GM18507 (cell line): ENCODE measurements around the gene CAMTA1.

Experiments
- DNase-seq: peaks from one replicate; pipeline ENCODE4 v3.0.0; 2011; ENCODE audit warnings: low read depth; ENCODE audit not compliant: insufficient read length; ENCODE audit errors: extremely low spot score
- FAIRE-seq: peaks from 2 replicates; lab custom pipeline; 2011; peaks lifted over from hg19 to GRCh38; lab: Jason Lieb, UNC

CAMTA1 gene

DNA sequence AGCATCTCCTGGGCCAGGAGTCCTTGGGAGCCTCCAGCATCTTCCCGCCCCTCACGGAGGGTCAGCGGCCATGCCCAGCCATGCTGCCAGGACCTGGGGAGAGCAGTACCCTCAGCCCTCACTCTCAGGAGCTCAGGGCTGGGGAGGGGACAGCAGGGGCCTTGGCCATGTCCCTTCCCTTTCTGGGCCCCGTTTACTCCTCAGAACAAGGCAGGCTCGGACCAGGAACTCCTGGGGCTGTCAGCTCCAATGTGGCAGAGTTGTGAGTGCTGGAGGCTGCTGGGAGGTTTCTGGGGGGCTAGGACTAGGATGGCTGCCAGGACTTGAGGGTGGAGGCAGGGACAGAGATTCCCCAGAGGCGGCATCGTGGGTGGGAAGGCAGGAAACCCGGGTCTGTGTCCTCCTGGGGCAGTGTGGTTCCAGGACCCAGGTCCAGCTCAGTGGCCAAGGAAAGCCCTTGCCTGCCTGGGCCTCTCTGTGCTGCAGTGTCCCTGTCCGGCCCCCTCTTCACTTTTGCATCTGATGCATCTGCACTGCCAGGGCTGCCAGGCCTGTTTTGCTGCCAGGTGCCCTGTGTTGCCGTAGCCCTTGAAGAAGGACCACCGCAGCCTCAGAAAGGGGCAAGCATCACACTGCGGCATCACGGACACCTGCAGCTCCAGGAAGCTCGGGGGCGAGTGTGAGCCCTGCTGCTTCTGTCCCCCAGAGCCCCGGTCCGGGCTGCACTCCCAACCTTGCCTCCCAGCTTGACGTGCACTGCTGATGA lies 223.9 kb downstream of the CAMTA1 start:
- DNase-seq, result no peak
- no peak for FAIRE-seq

DNA sequence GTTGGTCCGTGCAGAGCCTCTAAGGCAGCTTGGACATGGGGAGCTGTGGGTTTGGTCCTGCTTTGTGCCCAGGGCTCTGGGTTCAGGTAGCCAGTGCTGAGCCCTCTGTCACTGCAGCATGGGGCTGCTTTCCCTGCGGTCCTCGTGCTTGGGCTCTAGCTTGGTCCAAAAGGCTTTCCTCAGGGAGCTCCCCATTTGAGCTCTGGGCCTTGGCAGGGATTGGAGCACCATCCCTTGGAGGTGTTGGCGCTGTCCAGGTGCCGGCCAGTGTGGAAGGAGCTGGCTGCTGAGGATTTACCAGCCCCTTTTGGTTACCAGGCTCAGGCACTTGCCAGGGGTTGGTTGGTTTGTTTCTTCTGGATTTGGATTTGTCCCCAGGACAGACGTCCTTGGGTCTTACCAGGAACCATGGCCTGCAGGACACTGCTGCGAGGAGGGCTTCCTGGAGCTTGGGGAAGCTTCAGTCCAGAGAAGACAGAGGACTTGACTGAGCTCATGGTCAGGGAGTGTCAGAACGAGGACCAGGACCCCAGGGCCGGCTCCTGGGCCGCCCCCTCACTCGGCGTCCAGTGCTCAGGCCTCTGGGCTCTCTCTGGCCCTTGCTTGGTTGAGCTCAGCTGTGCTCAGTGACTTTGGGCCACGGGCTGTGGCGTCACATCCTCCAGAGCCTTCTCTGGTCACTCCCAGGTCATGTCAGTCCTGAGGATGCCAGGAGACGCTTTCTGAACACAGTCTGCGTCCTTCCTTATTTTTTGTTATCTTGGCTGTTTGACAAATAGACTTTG lies 224.7 kb downstream of the CAMTA1 start:
- DNase-seq (no peak), FAIRE-seq (no peak)

DNA sequence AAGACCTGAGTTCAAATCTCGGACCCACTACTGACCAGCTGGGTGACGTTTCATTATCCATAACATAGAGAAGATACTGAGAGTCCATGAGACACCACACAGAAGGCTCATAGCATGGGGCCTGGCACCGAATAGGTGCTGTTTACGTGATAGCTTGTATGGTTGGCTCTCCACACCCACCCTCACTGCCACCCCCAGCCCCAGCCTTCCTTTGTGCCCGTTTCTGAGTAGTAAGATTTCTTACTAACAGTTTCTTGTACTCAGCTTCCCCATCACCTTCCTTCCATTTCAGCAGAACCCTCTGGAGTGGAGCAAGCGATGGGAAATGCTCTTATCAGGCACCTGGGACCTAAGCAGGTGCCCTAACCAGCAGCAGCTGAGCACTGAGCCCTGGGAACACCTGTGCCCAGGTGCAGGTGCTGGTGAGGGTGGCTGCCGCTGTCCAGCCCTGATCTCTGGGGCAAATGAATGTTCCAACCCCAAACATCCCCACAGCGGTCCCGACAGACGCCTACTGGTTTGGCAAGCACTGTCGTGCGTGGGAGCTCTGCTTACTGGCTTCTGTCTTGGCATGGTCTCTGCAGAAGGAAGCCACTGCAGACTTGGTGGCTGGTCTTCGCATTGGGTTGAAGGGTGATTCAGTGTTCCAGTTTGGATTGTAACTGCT lies 225.4 kb downstream of the CAMTA1 start:
- DNase-seq, result no peak
- no peak for FAIRE-seq

DNA sequence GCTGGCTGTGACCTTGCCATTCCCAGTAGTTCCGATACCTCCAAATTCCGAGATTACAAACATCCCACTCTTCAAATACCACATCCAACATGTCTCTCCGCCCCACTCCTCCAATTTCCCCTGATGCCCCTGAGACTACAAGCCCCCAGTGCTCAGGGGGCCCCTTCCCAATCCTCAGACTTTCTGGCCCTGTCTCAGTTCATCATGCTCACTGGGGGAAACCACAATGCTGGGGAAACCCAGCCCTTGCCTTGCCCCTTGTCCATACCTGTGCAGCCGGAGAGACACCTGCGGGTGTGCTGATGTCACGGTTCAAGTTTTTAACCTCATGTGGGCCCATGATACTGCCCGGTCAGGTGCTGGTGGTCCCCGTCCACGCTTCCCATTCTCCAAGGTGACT lies 226.6 kb downstream of the CAMTA1 start:
- DNase-seq (no peak), FAIRE-seq (no peak)

DNA sequence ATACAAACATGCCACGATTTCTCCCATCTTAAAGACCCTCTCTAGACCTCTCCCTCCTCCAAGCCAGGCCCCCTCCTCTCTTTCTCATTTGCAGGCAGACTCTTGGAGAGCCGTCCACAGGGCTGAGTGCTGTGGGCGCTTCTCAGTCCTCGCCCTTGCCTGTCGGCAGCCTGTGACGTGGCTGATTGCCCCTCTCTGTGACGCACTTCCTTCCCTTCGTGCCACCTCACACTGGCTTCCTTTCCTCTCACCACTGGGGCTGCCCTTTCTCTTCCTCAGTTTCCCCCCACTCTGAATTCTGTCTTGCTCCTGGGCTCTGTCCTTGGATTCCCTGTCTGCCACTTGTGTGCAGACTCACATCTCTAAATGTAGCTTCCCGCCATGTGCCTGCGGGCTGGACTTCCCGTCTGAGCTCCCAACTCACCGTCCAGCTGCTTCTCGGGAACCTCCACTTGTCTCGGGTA lies 227.2 kb downstream of the CAMTA1 start:
- DNase-seq (no peak), FAIRE-seq (no peak)

DNA sequence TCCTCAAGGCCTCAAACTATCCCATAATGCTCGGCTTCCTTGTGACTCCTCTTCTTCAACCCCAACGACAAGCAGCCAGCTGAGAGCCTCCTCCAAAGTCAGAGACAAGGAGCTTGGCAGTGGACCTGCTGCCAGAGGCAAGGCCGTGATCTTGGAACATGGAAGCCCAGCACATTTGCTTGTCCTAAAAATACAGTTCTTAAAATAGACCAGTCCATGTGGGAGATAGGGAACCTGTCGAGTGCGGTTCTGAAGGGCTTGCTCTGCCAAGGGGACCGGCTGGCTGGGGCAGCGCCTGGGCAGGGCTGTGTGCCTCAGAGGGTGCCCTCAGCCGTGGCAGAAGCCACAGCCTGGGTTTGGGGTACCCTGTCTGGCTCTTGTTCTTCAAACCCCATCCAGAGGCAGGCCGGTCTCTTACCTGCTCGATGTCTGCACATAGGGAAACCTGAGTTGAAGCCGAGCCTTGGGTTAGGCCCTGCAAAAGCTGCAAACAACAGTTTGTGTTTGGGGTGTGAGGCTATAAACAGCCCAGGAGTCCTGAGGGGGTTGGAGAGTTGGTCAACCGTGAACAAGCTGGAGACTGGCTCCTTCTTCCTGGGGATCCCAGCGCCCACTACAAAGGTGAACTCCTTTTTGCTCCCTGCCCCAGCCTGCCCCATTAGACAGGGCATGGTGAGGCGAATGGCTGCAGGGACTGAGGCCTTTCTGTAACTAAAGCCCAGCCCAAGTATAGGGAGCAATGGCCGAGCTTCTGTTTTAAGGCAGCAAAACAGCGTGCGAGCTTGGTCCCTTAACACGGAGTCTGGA lies 228.8 kb downstream of the CAMTA1 start:
- FAIRE-seq (no peak), DNase-seq (no peak)

DNA sequence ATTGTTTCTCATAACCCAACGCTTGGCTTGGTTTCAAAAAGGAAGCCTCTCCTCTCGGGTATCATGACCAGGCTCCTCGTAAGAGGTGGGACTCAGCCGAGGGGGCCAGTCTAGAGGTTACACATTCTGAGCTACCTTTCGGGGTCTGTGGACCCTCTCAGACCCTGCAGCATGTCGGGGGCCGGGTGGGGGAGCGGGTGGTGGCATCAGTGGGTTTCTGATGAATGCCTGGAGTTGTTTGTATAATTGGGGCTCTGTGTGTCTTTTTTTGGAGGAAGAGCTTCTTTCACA lies 229.3 kb downstream of the CAMTA1 start:
- no peak for FAIRE-seq

DNA sequence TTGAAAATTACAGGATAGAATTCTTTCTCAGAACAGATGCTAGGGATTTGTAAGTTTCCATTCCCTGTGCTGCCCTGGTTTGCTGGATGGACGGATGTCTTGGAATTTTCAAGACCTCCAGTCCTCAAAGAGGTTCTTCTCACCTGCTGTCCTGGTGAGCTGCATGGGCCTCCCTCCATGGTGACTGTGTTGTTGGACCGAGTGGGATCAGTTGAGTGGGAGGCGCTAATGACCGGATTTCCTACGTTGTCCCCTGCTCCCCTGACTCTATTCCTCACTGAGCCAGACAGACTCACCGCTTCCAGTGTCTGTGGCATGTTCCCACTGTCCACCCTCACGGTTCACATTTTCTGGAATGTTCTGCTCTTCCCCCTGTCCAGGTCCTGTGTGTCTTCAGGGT lies 229.8 kb downstream of the CAMTA1 start:
- no peak for DNase-seq
- no peak for FAIRE-seq

More for the DNA sequence above, 229.3 kb downstream of the CAMTA1 start:
- no peak for DNase-seq

DNA sequence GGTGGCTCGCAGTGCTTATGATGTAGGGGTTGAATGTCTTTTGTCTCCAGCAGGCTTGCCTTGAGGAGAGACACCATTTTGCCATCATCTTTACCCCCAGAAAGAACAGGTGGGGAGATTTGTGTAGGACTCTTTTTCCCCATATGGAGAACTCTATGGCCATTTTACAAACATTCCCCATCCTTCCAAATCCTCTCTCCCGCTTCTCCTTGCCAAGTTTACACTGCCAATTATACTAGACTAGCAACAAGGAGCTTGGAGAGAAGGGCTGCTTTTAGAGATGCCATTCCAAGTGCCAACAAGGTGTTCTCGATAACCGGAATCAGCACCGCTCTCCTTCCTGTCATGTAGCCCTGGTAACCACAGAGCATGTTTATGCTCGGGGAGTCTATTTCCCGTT lies 233.1 kb downstream of the CAMTA1 start:
- no peak for FAIRE-seq
- no peak for DNase-seq

DNA sequence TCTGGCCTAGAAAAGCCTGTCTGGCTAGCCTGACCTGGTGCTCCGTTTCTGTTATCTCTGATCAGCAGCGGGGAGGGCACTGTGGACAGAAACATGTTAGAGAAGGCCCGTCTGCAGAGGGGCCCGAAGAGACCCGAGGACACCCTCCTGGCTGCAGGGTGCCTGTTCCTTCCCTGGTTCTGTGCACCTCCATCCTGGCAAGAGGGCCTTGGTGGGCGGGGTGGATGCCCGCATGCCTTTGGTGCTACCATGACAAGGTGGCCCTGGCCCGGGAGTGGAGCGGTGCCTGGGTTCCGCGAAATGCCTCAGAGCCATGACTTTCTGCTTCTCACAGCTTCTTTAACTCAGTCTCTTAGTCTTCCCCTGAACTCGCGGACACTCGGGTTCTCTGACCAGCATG lies 233.6 kb downstream of the CAMTA1 start:
- FAIRE-seq (no peak), DNase-seq (no peak)

DNA sequence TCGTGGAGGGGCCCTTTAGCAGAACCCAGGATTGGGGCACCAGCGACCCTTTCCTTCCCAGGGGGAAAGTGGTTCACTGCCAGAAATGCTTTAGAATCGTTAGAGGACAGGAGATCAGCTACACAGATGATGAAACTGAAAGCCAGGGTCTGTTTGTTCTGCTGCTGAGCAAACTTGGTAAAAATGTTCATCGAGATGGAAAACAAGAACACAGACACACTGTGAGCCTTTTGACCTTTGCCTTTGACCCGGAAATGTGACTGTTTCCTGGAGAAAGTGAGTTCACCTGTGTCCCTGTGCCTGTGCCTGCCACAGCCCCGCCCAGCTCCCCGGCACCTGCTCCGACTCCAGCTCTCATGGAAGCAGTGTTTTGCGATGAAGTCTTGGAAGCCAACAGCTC lies 234.3 kb downstream of the CAMTA1 start:
- DNase-seq, result no peak
- no peak for FAIRE-seq

DNA sequence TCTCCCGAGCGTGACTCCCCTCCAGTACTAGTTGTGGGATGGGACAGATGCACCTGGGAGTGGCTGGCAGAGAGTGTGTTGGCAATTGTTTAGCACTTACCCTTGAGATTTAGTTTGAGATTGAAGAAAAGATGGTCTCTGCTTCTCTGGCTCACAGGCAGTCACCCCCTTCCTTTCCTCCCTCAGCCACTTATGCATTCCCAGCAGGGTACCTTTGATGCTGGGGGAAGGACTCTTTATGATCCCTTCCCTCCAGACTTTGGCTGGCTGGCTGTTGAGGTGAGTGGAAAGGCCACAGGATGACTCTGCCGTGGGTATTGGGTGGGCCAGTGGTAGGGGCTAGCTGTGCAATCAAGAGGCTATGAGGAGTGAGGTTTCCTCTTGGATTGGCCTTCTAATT lies 236.8 kb downstream of the CAMTA1 start:
- no peak for FAIRE-seq
- DNase-seq, result no peak

DNA sequence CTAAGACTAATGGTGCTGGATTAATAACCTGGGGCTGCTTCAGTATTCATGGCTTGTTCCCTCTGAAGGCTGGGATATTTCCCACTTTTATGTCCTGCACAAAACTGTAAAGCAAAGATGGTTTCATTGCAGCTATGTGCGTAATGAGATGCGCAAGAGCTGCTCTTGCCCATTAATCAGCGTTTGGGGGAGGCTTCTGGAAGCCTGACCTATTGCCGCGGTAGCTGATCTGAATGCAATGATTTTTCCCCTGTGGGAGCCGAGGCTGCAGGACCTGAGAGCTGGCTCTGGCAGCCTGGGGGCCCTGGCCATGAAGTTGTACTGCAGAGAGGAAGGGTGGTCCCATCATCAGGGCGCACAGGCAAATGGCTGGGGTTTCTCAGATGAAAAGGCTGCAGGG lies 239.8 kb downstream of the CAMTA1 start:
- DNase-seq (no peak), FAIRE-seq (no peak)

DNA sequence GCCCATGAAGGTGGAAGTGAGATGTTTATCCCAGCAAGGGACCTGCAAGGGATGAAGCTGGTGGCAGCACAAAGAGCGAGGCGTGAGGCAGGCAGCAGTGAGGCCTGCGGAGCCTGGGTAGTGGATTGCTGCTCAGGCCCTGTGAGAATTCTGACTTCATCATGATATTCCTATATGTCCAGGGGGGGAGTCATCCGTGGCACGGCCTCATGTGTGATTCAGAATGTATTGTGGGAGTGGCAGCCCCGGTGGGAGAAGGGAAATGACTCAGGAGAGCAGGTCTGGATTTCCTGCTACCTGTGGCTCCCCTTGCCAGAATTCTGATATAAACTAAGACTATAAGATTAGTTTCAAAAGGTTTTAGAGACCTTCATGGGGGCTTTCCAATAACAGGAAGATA lies 240.9 kb downstream of the CAMTA1 start:
- FAIRE-seq (no peak), DNase-seq (no peak)

DNA sequence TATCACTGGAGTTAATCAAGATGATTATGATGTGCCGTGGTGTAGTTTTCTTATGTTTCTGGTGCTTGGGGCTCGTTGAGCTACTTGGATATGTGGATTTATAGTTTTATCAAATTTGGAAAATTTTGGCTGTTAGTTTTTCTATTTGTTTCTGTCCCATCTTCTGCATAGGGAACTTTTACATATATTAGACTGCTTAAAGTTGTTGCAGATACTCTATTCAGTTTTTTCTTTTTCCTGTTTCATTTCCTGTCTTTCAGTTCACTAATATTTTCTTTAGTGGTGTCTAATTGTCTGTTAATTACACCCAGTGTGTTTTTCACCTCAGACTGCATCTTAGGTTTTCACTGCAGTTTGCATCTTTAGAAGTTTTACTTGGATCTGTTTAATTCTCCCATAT lies 247.7 kb downstream of the CAMTA1 start:
- DNase-seq (no peak), FAIRE-seq (no peak)

DNA sequence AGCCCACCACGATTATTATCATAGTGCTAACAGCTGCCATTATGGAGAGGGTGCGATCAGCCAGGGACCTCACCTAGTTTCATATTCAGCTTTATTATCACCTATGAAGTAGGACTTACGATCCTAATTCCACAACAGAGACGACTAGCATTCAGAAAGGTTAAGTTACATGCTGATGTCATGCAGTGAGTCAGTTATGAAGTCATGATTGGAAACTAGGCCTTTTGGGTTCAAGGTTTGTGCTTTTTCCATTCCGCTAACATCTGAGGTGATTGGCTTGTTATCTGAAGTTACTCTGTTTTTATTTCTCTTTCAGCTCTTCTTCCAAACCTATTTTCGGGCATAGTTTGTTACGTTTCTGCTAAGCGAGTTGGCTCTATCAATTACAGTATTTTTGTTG lies 251.1 kb downstream of the CAMTA1 start:
- FAIRE-seq, result no peak
- DNase-seq, result no peak

DNA sequence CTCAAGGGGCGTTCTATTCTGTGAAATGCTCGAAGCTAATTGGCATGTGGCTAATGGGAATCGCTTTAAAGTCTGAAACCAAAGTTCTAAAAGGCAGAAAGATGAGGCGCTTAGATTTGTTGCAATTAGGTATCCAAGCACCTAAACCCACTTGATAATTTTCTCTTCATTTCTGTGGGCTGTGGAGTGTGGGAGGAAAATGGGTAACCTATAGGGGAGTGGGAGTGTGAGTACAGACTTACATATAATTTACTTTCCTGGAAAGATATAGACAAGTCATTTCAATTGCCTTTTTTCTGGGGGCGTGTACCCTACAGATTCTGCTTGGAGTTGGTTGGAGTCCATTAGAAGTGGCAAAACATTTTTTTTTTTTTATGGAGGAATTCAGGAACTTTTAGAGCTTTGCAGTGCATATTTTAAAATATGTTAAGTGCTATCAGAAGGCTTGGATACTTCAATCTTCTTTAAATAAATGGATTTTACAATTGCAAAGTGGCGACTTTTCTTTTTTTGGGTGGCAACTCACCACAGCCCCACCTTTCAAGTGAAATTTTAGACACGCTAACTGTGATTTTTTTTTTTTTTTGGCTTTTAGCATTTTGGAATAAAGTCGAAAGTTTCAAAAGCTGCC lies 254.5 kb downstream of the CAMTA1 start:
- DNase-seq (no peak), FAIRE-seq (no peak)

DNA sequence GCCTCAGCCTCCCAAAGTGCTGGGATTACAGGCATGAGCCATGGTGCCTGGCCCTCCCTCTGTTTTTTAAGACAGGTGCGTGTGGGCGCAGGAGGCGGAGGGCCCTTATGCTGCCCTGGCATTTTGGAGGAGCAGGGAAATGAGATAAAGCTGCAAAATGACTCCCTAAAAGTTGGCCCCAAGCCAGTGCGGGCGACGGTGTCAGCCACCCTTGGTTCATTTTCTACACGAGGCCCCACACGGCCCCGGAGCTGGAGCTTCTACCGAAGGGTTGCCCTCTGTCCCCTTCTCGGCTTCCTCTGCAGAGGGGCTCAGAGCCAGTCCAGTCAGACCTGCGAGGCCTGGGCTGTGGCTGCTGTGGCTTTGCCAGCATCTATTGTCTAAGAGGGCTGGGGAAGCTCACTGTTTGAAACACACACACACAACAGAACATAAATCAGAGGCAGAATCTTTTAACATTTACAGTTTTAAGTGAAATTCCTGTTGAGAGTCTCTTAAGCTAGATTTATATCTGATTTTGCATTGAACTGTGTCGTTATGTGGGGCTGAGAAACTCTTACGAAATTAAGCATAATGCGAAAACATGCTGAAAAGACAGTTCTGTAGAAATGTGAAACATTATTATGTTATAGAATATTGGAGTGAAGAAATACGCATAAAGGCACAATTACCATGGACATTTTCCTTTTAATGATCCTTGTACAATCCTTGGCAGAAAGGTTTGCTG lies 255.9 kb downstream of the CAMTA1 start:
- no peak for FAIRE-seq
- DNase-seq, result no peak
